ENCODE results near the gene VIL1.

VIL1 gene

DNA sequence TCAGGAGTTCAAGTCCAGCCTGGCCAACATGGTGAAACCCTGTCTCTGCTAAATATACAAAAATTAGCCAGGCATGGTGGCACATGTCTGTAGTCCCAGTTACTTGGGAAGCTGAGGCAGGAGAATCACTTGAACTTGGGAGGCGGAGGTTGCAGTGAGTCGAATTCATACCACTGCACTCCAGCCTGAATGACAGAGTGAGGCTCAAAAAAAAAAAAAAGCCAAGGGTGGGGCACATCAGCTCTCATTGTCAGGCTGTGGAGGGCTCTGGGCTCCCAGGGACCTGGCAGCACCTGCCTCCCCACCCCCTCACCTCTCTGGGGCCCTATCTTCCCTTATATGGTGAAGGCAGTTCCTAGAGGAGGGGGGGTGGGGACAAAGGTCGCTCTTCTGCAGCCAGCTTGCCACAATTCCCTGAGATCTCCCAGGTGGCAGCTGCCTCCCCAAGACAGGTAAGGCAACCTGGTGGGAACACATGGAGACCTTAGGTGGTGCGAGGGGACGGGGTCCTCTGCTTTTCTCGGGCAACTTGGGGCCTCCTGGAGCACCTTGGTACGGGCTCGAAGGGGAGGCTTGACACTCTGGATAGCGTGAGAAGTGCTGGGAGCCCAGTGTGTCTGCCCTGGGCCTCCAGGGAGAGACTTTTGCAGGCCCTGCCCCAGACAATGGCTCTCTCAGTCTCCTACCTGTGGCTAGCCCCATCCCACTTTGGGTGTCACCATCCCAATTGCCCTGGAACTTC is at the start of gene VIL1:
TSS of gene VIL1 (plus strand) at position 407 of the 742 bp plus-strand sequence. CDS start 4,656 bp downstream, outside the sequence.
- FAIRE-seq = no peak

DNA sequence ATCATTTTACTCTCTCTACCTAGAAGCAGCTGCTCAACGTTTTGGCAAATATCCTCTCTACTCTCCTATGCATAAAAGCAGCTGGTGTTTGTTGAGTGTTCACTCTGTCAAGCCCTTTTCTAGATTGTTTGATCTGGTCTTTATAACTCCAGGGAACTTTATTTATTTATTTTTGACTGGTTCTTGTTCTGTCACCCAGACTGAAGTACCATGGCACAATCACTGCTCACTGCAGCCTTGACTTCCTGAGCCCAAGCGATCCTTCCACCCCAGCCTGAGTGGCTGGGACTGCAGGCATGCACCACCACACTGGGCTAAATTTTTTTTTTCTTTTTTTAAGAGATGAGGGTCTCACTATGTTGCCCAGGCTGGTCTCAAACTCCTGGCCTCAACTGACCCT is 49.6 kb upstream of the VIL1 start:
- FAIRE-seq (no peak), DNase-seq (ENCODE audit: low spot score) (no peak)

More for the DNA sequence above, at the start of gene VIL1:
- no peak for DNase-seq (ENCODE audit: low spot score)

DNA sequence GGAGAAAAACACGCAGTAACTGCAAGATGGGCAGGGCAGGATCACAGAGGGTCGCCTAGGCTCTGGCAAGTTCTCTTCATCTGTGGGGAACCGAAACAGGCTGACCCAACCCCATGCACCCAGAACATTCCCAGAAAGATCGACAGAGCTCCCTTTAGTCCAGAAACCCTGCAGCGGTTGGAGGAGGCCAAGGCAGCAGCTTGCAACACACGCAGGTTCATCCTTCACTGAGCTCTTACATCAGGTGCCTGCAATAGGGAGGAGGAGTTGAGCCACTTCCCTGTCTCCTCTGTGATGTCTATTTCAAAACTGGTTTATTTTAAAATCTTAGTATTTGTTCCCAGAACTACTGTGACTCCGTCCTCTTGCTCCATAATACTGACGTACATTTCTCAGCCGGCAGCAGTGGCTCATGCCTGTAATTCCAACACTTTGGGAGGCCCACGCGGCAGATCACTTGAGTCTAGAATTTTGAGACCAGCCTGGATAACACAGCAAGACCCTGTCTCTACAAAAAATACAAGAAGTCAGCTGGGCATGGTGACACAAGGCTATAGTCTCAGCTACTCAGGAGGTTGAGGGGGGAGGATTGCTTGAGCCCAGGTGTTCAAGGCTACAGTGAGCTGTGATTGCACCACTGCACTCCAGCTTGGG is 48.4 kb upstream of the VIL1 start:
- DNase-seq (ENCODE audit: low spot score) = no peak
- no peak for FAIRE-seq

DNA sequence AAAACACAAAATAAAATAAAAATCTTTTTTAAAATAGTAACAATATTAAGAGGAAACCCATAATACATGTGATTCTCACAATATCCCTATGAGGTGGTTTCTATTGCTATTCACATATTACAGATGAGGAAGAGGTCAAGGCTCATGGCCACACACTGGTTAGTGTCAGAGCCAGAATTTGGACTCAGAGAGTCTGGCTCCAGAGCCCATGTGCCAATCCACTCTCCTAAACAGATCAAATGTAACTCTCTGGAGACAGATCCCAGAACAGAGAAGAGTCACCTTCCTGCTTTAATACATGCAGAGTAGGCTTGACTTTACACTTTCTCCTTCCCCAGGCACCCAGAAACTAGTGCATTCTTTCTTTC is 47.0 kb upstream of the VIL1 start:
- DNase-seq (ENCODE audit: low spot score) (no peak), FAIRE-seq (no peak)

DNA sequence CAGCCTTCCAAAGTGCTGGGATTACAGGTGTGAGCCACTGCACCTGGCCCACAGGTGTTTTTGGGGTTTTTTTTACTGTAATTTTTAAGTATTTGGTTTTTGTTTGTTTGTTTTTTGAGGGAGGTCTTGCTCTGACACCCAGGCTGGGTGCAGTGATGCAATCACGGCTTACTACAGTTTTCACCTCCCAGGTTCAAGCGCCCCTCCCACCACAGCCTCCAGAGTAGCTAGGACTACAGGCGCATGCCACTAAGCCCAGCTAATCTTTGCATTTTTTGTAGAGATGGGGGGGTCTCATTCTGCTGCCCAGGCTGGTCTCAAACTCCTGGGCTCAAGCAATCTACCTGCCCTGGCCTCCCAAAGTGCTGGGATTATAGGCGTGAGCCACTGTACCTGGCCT is 44.1 kb upstream of the VIL1 start:
- FAIRE-seq (no peak), DNase-seq (ENCODE audit: low spot score) (no peak)

DNA sequence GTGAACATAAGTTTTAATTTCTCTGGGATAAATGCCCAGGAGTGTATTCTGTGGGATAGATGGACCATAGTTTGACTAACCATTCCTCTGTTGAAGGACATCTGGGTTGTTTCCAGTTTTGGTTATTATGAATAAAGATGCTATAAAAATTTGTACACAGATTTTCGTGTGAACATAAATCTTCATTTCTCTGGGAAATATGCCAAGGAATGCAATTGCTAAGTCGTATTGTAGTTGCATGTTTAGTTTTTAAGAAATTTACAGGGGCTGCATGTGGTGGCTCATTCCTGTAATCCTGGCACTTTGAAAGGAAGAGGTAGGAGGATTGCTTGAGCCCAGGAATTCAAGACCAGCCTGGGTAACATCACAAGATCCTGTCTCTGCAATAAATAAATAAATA is 43.7 kb upstream of the VIL1 start:
- DNase-seq (ENCODE audit: low spot score) (no peak), FAIRE-seq (no peak)

DNA sequence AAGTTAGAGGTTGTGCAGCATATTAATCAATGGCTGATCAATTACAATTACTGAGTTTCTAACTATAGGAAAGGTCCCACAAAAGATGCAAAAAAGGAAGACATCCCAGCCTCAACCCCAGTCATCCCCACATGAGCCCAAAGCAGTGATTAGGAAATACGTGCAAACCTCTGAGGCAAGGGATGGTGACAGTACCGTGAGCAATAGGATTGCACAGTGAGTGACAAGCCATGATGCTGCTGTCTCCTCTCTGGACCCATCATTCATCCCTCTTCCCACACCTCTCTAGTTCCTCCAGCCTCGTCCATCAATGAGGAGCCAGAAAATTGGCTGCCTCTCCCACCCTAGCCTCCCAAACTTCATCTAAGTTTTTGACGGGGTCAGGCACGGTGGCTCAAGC is 40.9 kb upstream of the VIL1 start:
- DNase-seq (ENCODE audit: low spot score) (no peak), FAIRE-seq (no peak)

DNA sequence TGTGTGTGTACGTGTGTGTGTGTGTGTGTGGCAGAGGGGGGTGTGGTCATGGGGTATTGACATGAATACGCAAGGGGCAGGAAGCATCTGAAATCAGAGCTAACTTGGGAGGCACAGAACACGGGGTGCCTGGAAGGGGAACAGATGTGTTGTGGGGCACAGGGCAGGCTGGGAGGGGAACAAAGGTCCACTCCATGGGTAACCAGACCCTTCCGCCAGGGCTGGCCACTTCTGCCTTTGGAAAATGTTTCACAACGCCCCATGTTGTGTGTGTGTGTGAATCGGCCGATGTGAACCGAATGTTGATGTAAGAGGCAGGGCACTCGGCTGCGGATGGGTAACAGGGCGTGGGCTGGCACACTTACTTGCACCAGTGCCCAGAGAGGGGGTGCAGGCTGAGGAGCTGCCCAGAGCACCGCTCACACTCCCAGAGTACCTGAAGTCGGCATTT is 37.0 kb upstream of the VIL1 start, which contains the start of gene SLC11A1:
TSS of gene SLC11A1 (plus strand) at position 358 of the 451 bp plus-strand sequence. CDS start 96 bp downstream, outside the sequence.
- DNase-seq (ENCODE audit: low spot score) (no peak), FAIRE-seq (no peak)

DNA sequence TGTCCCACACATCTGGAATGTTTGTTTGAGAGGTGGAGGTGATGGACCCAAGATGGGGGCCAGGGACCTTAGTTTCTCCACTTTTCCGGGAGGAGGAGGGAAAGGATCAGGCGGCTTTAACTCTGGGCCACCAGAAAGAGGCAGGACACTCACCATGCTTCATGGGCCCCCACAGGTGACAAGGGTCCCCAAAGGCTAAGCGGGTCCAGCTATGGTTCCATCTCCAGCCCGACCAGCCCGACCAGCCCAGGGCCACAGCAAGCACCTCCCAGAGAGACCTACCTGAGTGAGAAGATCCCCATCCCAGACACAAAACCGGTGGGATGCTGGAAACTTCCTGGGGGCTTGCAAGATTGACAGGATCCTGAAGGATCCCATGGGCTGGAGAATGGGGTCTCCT is 36.1 kb upstream of the VIL1 start:
- DNase-seq (ENCODE audit: low spot score) (no peak), FAIRE-seq (no peak)

DNA sequence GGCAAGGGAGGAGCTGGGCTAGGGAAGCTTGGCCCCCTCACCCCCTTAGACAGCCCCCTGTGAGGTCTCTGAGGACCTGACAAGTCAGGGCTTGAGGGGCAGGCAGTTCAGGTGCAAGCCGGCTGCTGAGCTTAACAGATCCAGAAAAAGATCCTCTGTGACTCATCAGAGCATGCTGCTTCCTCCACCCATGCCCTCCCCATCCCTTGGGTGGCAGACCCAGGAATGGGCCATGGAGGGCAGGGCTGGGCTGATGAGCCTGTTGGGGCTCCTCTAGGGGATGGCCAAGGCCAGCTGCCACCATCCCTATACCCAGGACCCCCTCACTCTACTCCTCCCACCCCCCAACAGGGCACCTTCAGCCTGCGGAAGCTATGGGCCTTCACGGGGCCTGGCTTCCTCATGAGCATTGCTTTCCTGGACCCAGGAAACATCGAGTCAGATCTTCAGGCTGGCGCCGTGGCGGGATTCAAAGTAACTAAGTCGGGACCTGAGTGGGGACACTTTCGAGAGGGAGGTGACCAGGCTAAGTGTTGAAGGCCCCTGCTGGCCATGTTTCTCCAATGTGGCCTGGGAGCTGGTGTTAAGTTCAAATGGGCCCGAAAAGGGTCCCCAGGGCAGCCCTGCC is 34.9 kb upstream of the VIL1 start:
- DNase-seq (ENCODE audit: low spot score) = no peak

DNA sequence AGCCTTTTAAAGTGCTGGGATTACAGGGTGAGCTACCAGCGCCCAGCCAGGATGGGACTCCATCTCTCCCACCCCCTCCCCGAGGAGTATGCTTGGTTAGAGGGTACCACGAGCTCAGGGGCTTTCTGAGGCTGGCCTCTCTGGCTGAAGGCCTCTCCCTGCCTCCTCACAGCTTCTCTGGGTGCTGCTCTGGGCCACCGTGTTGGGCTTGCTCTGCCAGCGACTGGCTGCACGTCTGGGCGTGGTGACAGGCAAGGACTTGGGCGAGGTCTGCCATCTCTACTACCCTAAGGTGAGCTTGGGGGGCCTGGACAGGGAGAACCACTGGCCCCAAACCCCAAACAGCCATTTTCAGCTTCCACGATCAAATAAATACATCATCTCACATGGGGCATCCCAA is 33.9 kb upstream of the VIL1 start:
- FAIRE-seq (no peak), DNase-seq (ENCODE audit: low spot score) (no peak)

More for the DNA sequence above, 34.9 kb upstream of the VIL1 start:
- no peak for FAIRE-seq

DNA sequence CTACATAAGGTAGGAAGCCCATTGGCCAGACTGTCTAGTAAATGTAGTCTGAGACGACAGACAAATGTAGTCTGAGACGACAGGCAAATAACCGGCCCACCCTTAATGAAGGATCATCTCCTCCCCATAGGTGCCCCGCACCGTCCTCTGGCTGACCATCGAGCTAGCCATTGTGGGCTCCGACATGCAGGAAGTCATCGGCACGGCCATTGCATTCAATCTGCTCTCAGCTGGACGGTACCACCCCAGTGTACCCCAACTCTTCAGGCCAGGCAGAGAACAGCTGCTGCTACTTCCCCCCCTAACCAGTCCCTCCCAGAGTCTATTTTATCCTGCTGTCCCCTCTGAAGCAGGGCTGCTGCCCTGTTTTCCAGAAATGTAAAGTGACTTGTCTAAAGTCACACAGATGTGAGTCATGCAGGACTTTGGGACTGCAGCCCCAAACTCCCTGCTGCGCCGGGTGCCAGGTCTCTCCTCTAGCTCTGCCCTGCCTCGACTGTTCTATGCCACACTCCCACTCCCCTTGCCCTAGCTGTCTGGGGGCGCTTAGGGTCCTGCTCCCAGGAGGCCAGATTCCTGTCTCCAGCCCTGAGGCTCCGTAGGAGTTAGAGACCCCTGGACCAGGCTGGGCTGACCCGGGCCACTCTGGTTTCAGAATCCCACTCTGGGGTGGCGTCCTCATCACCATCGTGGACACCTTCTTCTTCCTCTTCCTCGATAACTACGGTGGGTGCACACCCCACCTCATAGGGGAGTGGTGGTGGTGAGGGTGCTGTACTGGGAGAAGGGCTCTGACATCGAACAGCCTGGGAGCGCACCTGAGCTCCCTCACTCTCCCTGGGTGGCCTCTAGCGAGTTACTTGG is 32.2 kb upstream of the VIL1 start:
- DNase-seq (ENCODE audit: low spot score) (no peak), FAIRE-seq (no peak)

DNA sequence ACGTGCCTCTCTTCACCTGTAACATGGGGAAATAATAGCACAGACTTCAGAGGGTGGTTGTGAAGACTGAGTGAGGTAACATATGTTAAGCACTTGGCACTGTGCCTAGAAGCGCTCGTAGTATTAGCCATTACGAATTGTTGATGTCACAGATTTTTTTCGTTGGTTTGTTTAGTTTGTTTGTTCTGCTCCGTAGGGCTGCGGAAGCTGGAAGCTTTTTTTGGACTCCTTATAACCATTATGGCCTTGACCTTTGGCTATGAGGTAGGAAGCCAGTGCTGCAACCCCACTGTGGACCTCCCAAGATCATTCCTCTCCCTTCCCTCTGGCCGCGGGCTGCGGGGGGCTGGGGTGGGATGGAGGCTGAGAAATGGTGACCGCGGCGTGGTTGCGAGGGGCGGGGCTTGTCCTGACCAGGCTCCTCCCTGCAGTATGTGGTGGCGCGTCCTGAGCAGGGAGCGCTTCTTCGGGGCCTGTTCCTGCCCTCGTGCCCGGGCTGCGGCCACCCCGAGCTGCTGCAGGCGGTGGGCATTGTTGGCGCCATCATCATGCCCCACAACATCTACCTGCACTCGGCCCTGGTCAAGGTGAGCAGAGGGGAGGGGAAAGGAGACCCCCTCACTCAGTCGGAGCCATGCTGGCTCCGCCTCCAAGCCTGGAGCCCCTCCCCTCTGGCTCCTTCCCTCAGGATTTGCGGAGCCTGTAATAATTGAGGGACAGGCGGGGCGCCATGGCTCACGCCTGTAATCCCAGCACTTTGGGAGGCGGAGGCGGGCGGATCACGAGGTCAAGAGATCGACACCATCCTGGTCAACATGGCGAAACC is 31.3 kb upstream of the VIL1 start:
- FAIRE-seq = no peak

DNA sequence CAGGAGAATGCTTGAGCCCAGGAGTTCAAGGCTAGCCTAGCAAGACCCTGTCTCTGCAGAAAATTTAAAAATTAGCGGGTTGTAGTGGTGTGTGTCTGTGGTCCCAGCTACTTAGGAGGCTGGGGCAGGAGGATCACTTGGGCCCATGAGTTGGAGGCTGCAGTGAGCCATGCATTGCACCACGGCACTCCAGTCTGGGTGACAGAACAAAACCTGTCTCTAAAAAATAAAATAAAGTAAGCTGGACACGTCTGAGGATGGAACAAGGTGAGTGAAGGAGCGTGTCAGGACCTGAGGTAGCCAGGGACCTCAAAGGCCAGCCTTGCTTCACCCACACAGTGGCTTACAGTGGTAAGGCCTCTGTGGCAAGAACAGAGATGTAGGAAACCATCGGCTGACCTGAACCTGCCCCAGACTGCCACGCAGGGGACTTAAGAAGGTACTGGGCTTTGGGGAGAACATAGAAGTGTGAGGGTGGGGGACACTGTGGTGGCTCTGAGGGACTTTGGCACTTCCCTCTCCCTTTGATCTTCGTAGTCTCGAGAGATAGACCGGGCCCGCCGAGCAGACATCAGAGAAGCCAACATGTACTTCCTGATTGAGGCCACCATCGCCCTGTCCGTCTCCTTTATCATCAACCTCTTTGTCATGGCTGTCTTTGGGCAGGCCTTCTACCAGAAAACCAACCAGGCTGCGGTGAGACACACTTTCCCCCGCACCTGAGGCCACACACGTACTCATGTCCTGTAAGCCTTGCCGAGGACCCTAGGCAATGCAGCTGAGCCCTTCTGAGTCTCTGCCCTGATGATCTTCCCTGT is 29.4 kb upstream of the VIL1 start:
- FAIRE-seq (no peak), DNase-seq (ENCODE audit: low spot score) (no peak)

More for the DNA sequence above, 31.3 kb upstream of the VIL1 start:
- no peak for DNase-seq (ENCODE audit: low spot score)

DNA sequence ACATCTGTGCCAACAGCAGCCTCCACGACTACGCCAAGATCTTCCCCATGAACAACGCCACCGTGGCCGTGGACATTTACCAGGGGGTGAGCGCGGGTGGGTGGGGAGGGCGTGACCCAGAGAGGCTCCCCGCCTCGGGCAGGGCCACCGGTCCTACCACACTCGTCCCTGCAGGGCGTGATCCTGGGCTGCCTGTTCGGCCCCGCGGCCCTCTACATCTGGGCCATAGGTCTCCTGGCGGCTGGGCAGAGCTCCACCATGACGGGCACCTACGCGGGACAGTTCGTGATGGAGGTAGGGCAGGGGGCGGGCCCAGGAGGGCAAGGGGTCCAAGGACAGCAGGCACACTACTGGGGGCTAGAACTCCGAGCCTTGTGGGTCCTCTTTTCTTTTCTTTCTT is 27.7 kb upstream of the VIL1 start:
- no peak for FAIRE-seq

DNA sequence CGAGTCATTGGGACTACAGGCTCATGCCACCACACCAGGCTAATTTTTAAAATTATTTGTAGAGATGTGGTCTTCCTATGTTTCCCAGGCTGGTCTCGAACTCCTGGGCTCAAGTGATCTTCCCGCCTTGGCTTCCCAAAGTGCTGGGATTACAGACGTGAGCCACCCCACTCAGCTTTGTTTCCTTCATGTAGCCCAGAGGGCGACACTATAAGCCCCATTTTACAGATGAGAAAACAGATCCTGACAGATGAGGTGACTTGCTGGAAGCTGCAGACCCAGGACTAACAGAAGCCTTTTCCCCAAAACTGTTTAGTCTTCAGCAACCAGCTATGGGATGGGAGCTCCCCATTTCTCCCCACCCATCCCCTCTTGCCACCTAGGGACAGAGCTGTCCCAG is 26.5 kb upstream of the VIL1 start:
- DNase-seq (ENCODE audit: low spot score) = no peak
- FAIRE-seq = no peak

More for the DNA sequence above, 27.7 kb upstream of the VIL1 start:
- DNase-seq (ENCODE audit: low spot score) = no peak

DNA sequence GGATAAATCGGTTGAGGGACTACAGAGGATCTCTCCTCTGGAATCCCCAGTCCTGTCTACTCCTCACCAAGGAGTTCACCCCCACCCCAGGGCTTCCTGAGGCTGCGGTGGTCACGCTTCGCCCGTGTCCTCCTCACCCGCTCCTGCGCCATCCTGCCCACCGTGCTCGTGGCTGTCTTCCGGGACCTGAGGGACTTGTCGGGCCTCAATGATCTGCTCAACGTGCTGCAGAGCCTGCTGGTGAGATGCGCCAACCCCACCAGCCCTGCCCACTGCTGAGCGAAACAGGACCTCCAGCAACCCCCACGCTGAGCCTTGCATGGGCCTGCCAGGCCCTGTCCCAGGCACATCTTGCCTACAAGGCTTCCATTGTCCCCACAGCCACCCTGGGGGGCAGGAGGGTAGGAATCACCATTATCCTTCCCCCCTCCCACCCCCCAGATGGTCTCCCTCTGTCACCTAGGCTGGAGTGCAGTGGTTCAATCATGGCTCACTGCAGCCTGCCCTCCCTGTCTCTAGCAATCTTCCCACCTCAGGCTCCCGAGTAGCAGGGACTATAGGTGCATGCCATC is 25.9 kb upstream of the VIL1 start:
- FAIRE-seq = no peak

DNA sequence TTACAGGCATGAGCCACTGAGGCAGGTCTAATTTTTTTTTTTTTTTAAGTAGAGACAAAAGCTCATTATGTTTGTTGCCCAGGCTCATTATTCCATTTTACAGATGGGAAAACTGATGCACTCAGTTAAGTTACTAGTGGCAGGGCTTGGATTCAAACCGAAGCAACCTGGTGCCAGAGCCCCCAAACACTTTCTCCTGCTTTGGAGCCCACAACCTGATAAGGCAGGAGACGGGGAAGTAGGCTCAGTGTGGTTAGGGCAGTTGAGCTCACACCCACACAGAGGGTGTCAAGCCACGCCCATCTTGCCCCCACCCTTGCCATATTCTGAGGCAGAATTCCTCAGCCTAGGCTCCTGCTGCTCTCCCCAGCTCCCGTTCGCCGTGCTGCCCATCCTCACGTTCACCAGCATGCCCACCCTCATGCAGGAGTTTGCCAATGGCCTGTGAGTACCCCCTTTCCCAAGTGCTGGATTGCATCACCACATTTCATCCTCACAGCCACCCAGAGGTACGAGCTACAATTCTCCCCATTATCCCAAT is 25.1 kb upstream of the VIL1 start:
- FAIRE-seq (no peak), DNase-seq (ENCODE audit: low spot score) (no peak)

More for the DNA sequence above, 25.9 kb upstream of the VIL1 start:
- DNase-seq (ENCODE audit: low spot score) = no peak
